COR-L47 (cell line): ENCODE results near the gene PIP5K1B.
"Not testable (repeated sequence)": the region's sequence is repeated elsewhere in the genome, so short reads cannot be mapped to it uniquely, and the experiment has no call there.

Experiments
- DNase-seq: peaks from one replicate; lab custom pipeline; 2025; lab: John Stamatoyannopoulos, UW

The PIP5K1B gene

DNA sequence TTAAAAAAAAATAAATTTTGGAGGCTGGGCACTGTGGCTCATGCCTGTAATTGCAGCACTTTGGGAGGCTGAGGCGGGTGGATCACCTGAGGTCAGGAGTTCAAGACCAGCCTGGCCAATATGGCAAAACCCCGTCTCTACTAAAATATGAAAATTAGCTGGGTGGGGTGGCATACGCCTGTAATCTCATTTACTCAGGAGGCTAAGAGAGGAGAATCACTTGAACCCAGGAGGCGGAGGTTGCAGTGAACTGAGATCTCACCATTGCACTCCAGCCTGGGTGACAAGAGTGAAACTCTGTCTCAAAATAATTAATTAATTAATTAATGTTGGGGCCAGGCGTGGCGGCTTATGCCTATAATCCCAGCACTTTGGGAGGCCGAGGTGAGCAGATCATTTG is 281.9 kb downstream of the PIP5K1B start:
- DNase-seq: not testable (repeated sequence)

DNA sequence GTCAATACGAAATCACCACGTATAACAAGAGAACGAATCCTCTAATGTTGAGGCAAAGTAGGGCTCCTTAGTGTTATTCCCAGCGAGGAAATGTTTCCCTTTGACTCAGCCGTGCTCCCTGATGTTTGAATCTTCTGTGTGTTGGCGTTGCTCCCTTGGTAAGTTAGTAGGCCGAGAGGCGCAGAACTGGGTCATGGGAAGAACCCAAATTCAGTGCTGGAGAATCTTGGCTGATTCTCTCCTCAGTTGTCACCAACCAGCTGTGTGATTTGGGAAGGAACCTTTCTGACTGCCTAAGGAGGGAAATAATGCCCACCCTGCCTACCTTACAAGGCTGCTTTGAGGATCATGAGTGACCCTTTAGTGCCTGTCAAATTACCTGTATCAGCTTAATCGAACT is 286.4 kb downstream of the PIP5K1B start:
- no peak for DNase-seq

DNA sequence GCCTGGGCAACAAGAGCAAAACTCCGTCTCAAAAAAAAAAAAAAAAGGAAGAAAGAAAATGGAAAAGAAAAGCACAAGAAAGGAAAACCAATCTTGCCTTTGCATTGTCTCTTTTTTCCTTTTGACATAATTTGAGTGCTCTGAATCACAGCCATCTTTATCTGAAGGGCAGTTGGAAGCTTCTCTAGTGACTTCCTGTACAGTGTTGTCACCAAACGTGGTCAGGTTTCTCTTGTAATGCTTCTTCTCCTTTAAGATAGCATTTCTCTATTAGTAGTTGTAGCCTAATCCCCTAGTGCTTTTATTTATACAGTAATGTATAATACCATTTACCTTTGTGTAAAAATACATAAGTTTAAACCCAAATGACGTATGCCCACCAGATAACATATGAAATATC is 290.7 kb downstream of the PIP5K1B start:
- DNase-seq: no peak

DNA sequence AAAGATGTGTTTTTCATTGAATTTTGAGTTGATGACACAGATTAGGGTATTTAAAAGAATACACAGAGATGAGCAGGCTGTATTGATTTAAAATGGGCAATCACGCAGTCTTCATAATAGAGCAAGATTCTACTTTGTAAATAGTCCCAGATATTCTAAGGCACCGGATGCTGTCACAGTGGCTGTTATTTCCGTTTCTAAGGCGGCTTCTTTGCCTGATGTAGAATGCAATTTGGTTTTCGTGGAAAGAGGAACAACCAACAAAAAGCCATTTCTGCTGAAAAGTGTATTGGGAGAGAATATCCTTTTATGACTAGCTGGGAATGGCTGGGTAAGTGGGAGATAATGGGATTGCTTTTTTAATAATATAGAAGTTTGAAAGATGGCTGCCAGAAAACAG is 291.4 kb downstream of the PIP5K1B start:
- no peak for DNase-seq

DNA sequence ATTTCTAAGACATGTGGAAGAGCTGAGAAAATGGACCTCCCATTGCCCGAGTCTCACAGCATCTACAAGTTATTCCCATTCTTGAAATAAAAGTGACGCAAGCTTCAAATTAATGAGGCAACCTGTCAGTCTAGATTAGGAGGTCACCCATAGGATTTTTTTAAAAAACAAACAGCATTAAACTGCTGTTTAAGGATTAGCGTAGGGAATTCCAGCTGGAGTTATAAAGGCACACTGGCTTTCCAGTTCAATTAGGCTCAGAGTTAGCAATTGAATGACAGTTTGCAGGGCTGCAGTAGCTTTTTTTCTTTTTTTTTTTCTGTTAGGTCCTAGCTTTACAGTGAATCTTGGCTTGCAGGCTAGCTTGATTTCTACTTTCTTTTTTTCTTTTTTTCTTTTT is 292.6 kb downstream of the PIP5K1B start:
- no peak for DNase-seq

DNA sequence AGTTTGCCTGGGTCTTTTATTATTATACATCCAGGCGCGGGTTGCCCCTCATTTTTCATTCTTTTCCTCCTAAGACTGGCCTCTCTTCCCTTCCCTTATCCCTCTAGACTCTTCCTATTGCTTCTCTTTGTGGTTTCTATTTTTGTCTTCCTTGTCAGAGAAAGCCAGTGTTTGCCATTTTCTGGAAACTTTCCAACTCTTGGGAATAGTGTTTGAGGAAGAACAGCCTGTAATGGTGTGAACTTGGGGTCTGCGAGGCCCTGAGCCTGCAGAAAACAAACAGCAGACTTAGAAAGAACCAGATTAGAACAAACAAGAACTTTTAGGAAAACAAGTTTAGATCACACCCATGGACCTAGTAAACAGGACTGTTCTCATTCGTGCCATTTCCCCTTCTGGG is 293.3 kb downstream of the PIP5K1B start:
- no peak for DNase-seq

DNA sequence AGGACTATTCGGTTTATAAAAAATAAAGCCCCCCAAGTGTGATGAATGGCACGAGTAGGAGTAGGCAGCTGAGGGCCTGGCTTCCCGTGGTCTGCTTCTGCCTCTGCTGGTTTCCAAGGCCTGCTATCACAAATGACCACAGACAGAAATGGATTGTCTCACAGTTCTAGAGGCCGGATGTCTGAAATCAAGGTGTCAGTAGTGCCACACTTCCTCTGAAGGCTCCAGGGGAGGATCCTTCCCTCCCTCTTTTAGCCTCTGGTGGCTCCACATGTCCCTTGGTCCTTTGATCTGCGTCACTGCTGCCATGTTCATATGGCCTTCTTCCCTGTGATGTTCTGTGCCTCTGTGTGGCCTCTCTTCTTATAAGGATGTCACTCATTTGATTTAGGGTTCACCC is 293.8 kb downstream of the PIP5K1B start:
- DNase-seq: no peak

DNA sequence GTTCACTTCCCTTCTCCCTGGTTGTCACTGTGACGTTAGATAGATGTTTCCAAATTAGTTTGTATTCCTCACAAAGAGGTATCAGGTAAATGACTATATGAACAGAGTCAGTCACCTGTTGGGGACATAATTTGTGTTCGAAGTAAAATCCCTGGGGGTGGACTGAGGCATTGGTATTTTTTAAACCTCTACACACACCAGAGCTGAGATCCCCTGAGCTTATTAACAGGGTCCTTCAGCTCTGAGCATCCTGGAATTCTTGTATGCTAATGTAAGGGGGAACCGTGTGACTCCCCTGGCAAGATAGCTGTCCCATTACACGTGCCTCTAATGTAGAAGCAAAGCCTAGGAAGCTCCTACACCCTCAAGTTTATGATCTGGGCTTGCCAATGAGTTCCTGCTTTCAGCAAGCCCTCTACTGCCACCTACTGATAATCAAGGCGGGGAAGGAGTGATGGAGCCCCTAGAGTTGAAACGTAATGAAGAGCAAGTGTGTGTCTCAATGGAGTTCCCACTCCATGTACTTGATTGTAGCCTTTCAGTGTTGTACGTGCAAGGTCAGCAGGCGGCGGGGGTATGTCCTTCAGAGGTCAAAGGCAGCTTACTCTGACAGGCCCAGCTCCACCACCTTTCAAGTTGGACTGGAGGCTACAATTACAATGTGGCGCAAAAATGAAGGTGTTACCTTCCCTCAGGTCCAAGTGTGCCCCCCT is 294.5 kb downstream of the PIP5K1B start:
- DNase-seq: peak; percentile 77

DNA sequence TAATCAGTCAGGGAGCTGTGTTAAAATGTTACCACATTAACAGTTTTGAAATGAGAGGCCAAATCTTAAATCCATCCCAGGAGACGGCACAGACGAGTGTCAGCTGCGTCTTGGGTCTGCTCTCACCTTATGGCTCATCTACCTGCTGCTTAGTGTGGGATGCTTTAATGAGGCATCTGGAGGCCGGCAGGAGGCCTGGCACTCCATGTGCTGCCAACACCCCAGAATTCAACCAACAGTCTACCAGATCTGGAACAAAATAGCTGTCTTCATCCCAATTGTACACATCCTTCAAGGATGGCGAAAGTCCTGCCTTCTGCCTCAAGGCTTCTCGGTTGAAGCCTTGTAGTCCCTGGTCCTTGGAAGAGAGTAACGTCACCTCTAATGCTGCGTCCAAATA is 296.9 kb downstream of the PIP5K1B start:
- no peak for DNase-seq

DNA sequence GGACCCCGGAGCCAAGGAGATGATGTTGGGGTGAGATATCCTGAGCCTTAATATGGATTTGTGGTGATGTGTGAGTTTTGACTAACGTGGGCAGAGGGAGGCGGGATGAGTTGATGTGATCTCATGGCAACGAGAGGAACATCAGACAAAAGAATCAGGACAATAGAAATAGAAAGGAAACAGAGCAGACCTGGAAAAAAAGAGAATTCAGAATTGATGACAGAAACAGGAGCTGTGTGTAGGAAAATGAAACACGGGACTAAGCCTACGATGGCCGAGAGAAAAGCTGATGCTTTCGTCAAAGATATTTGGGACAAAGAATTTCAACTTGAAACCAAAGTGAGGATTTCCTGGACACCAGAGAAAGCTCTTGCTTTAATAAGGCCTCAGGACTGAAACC is 298.0 kb downstream of the PIP5K1B start:
- DNase-seq: no peak

DNA sequence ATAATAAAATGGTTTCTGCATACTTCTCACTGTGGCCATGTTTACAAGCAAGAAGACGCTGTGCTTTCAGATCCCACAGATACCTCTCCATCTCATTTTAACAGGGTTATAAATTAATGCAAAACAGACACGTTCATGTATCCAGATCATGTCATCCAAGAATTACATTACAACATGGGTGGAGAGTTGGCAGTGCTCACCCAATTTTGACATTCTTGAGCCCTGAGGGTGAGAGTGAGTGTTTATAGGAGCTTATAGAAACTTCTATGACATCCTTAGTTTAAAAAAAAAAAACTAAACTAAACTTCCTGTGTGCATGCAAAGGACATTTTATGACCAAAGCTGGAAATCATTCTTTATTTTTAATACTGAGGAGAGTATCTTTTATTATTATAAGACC is 299.8 kb downstream of the PIP5K1B start:
- DNase-seq: no peak

DNA sequence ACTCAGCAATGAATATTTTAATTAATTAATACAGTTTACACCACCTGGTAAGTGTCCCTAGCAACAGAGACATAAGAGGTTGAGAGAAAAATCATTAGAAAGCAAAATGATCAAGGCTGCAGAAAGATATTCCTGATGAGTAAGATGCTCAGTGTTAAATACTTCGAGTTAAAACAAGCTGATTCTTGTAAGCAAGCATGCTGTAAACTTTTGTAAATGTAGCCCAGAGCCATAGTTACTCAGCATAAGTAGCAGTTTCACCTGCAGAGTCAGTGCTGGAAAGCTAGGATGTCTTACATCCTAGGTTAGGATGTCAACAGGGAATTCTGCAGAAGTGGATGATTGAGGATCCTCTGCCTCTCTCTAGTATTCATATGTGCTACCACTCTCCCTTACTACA is 304.7 kb downstream of the PIP5K1B start:
- DNase-seq: no peak

DNA sequence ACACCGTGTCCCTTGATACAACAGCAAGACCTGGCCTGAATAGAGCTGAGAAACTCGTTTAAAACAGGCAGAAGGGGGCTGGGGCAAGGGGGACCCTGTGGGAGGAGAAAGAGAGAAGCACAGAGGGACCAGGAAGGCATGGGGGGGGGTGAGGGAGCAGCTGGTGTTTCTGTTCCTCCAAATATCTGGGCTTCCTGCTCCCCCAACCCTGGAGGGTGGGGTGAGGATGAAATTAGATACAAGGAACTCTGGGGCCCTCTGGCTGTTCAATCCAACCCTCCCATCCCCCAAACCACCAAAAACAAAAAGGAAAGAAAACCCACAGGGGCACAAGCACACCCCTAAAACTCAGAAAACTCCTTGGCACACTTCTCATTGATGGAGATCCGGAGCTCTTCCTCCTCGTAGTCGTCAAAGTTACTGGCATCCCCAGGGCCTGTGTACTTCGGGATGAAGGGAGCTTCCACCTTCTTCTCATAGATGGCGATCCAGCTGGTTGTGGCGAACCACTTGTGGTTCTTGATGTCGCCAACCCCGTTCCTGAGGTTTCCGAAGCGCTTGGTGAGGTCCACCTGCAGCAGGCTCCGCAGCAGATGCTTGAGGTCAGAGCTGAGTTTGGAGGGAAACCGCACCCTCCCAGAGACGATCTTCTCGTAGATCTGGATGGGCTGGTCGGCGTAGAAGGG is 307.8 kb downstream of the PIP5K1B start:
- no peak for DNase-seq

DNA sequence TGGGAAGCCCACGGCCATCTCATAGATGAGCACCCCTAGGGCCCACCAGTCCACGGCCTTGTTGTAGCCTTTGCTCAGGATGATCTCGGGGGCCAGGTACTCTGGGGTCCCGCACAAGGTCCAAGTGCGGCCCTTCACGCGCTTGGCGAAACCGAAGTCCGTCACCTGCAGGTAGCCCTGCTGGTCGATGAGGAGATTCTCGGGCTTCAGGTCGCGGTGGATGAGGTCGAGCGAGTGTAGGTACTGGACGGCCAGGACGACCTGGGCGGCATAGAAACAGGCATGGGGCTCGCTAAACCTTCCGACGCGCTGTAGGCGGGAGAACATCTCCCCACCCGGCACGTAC is 308.3 kb downstream of the PIP5K1B start:
- DNase-seq: no peak

DNA sequence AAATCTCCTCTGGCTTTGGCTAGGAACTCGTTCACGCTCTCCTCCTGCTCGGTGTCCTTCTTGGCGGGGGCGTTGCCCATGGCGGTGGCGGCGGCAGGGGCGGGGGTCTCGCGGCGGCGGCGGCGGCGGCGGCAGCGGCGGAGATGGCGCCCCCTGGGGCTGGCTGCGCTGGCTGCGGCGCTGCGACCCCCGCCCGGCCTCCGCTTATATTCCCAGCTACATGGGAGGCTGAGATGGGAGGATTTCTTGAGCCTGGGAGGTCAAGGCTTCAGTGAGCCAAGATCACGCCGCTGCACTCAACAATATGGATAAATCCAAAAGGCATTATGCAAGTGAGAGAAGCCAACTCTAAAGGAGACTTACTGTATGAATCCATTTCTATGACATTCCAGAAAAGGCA is 309.0 kb downstream of the PIP5K1B start, which contains the start of gene PRKACG:
TSS of gene PRKACG (minus strand) at position 101 of the 400 bp plus-strand sequence. CDS start at position 80, 21 bp downstream.
- DNase-seq: no peak

DNA sequence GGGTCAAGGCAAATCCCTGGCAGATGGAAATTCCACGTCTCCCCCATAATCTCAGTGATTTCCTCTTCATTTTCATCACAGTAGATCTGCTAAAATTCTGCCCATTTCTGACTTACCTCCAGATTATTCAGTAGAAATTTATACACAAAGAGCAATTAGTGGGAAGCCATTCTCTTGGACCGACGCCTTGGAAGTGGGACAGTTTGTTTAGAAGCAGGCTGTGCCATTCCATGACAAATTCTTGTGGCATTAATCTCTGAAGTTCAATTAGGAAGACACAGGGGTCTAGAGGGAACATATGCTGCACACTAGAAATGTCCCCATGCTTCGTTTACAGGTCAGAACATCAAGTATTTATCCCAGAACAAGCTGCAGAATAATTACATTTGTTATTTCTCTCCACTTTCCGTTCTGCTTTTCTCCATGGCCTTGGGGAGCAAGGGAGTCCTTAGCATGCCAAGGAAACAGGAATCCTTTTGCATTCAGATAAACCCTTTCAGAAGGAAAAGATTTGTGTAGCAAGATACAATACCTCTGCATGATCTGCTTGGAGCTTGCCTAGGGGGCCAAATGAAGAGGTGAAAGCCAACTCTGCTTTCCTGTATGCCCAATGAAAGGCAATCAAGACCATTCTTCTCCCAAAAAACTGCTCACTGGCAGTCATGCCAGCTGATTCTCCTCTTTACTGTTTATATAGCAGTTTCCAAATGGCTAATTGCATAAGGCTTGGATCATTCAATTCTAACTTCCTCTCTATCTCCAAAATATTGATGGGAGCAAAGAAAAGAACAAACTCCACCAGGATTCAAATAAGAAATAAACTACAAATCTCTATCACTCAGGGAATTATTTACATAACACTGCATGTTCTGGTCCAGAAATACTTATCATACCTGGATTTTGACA is 311.4 kb downstream of the PIP5K1B start:
- no peak for DNase-seq

DNA sequence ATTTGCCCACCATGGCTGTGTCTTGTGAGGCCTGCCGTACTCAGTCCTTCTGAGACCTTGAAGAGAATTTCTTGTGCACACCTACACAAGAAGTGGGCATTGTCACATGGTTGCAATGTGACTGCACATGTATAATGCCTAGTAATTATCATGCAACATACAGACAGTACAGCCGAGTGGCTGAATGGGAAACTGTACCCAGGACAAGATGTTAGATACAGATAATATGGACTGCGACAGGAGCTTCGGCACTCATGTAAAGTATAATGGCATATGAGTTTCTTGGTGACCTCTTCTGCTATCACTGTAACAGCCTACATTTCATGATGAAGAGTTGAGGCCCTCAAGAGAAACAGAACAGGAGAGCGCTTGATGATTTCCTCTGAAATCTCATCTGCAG is 313.7 kb downstream of the PIP5K1B start:
- no peak for DNase-seq

DNA sequence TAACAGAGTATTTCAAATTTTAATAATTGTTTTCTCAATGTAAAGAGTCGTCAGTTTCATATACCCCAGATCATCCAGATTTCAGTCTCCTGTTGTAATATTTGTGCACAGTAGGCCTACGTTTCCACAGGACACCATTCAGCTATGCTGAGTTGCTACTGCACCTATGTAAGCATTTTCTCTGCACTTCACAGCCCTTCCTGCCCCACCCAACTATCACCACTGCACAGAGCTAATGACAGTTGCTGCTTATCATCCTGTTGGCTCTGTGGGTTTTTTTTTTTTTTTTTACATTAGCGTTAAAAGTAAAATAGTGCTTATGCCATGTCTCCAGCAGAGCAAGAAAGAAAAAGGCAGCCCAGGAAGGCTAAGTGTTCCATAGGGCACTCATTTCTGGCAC is 314.8 kb downstream of the PIP5K1B start:
- DNase-seq: no peak

DNA sequence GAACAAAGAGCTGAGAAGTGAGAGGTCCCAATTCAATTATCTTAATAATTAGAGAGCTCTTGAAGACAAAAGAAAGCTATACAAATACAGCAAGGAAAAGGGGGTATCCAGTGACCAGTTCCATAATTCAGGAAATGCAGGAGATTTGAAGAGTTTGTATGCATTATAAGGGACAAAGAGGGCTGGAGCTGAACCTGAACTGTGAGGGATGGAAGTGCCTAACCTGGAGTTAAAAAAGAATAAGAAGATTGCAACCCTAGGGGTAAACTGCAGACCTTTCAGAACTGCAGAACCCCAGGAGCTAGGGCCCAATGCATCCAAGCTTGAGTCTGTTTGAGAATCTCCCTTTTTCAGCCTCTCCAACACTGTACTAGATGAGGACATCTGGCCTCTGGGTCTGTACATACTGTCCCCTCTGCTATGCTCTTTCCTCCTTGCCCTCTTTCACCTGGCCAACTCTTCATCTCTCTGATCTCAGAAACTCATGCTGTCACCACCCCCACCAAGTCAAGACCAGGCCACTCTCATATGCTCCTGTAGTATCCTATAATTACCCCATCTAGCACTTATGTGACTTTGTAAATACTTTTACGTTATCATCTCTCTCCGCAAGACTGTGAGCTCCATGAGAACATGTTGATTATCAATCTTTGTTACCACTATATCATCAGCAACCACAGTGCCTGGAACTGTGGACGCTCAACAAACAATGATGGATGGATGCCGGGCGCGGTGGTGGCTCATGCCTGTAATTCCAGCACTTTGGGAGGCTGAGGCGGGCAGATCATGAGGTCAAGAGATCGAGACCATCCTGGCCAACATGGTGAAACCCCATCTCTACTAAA is 315.5 kb downstream of the PIP5K1B start:
- DNase-seq: no peak

DNA sequence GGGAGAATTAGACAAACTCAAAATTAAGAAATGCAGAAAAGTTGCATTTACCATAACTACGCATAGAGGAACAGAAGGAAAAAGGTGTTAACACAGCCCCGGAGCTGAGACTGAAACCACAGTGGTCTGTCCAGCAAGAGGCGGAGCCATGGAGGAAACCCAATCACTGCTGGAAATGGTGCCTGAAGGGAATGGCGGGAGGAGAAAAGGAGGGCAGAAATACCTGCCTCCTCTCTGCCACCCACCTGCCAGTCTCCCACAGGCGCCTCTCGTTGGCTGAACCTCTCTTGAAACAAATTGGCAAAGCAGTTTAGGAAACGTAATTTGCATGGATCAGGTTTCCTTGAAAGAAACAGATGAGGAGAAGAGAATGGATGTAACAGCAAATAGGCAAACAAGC is 318.6 kb downstream of the PIP5K1B start:
- no peak for DNase-seq

DNA sequence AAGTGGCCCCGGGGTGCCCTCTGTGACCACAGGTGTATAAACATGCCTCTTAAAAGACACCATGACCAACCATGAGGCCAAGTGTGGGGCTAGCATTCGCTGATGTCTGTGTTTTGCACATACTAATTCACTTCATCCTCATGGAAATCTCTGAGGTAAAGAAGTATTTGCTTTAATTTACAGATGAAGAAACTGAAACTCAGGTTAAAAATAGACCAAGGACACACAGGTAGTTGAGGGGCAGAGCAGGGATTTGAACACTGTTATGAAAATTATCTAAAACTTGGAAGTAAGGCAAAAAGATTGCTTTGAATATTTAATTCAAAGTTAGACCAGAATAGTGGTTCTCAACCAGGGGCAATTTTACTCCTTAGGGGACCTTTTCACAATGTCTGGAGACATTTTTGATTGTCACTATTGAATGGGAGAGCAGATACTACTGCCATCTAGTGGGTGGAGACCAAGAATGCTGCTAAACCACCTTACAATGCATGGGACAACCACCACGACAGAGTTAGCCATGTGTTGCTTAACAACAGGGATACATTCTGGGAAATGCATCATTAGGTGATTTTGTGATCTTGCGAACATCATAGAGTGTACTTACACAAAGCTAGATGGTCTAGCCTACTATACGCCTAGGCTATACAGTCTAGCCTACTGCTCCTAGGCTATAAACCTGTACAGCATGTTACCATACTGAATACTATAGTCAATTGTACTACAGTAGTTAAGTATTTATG is 322.5 kb downstream of the PIP5K1B start:
- DNase-seq: peak; percentile 44
